Osteocyte (in vitro differentiated cells): ENCODE results near the gene FAM131A. TPM values are rescaled to one million over a fixed set of nuclear protein-coding genes. Genes with fewer than 3 reads are reported as not detected.
A peak's percentile ranks its signal among the peaks of the same experiment; 100 is the strongest.

Experiments used
- DNase-seq: peaks from one replicate; pipeline ENCODE4 v3.0.0; 2021; ENCODE audit warnings: mixed read lengths; ENCODE audit not compliant: unreplicated experiment; ENCODE audit errors: extremely low spot score
- H3K27ac Mint-ChIP-seq: one replicate; pipeline ENCODE4 v1.8.0; 2021; ENCODE audit warnings: mild to moderate bottlenecking, mixed read lengths; ENCODE audit not compliant: unreplicated experiment
- H3K27me3 Mint-ChIP-seq: one replicate; pipeline ENCODE4 v1.8.0; 2021; ENCODE audit warnings: mixed read lengths; ENCODE audit not compliant: unreplicated experiment
- H3K36me3 Mint-ChIP-seq: one replicate; pipeline ENCODE4 v1.8.0; 2021; ENCODE audit warnings: mixed read lengths; ENCODE audit not compliant: unreplicated experiment
- H3K4me1 Mint-ChIP-seq: one replicate; pipeline ENCODE4 v1.8.0; 2021; ENCODE audit warnings: mixed read lengths; ENCODE audit not compliant: unreplicated experiment
- H3K4me3 Mint-ChIP-seq: one replicate; pipeline ENCODE4 v1.8.0; 2021; ENCODE audit warnings: mild to moderate bottlenecking, moderate library complexity, mixed read lengths; ENCODE audit not compliant: unreplicated experiment
- H3K9me3 Mint-ChIP-seq: one replicate; pipeline ENCODE4 v1.8.0; 2021; ENCODE audit warnings: mixed read lengths; ENCODE audit not compliant: unreplicated experiment
- total RNA-seq: library from RNA; stranded (reverse); gene quantifications from 2 replicates; pipeline ENCODE4 v1.2.1, GENCODE V29; 2021
- TF ChIP-seq, protein P1 (sequence below): fragments of 200-600 bp; sonication (generic); IDR thresholded peaks from 2 replicates; pipeline ENCODE4 v1.5.0; 2021; ENCODE audit warnings: antibody characterized with exemption, mild to moderate bottlenecking, moderate library complexity

Gene FAM131A
- total RNA-seq, 1 donor from 2014 or later: 11.3 TPM

DNA sequence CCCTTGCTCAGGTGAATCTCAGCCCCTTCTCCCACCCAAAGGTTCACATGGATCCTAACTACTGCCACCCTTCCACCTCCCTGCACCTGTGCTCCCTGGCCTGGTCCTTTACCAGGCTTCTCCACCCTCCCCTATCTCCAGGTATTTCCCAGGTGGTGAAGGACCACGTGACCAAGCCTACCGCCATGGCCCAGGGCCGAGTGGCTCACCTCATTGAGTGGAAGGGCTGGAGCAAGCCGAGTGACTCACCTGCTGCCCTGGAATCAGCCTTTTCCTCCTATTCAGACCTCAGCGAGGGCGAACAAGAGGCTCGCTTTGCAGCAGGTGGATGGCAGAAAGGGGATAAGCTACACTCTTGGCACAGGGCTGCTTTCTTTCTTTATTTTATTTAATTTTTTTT is 4.5 kb downstream of the FAM131A start:
- no peaks in the 10 kb centered on the region for H3K27me3 Mint-ChIP-seq
- H3K27ac Mint-ChIP-seq: no peak overlapping the region
- H3K4me3 Mint-ChIP-seq: no peak overlapping the region
- peaks cover 44% of the 10 kb centered on the region for H3K4me1 Mint-ChIP-seq
- TF ChIP-seq, protein P1, sequence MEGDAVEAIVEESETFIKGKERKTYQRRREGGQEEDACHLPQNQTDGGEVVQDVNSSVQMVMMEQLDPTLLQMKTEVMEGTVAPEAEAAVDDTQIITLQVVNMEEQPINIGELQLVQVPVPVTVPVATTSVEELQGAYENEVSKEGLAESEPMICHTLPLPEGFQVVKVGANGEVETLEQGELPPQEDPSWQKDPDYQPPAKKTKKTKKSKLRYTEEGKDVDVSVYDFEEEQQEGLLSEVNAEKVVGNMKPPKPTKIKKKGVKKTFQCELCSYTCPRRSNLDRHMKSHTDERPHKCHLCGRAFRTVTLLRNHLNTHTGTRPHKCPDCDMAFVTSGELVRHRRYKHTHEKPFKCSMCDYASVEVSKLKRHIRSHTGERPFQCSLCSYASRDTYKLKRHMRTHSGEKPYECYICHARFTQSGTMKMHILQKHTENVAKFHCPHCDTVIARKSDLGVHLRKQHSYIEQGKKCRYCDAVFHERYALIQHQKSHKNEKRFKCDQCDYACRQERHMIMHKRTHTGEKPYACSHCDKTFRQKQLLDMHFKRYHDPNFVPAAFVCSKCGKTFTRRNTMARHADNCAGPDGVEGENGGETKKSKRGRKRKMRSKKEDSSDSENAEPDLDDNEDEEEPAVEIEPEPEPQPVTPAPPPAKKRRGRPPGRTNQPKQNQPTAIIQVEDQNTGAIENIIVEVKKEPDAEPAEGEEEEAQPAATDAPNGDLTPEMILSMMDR: no peak
- H3K9me3 Mint-ChIP-seq: no peaks in the 10 kb centered on the region
- H3K36me3 Mint-ChIP-seq: peaks cover 13% of the 10 kb centered on the region
- DNase-seq: no peak

- Mint-ChIP-seq H3K4me3 (no peak overlapping the region), H3K4me1 (peaks cover 38% of the 10 kb centered on the region), H3K27me3 (no peaks in the 10 kb centered on the region), H3K36me3 (peaks cover 13% of the 10 kb centered on the region), H3K27ac (peak overlapping the region; percentile 40), H3K9me3 (no peaks in the 10 kb centered on the region)
- no peak for DNase-seq
- TF ChIP-seq, protein P1: no peak
Observed at GRCh38 chr3:184343200-184343876, 5.9 kb downstream of the FAM131A start.

DNA sequence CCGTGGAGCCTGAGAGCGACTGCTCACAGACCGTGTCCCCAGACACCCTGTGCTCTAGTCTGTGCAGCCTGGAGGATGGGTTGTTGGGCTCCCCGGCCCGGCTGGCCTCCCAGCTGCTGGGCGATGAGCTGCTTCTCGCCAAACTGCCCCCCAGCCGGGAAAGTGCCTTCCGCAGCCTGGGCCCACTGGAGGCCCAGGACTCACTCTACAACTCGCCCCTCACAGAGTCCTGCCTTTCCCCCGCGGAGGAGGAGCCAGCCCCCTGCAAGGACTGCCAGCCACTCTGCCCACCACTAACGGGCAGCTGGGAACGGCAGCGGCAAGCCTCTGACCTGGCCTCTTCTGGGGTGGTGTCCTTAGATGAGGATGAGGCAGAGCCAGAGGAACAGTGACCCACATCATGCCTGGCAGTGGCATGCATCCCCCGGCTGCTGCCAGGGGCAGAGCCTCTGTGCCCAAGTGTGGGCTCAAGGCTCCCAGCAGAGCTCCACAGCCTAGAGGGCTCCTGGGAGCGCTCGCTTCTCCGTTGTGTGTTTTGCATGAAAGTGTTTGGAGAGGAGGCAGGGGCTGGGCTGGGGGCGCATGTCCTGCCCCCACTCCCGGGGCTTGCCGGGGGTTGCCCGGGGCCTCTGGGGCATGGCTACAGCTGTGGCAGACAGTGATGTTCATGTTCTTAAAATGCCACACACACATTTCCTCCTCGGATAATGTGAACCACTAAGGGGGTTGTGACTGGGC is 7.3 kb downstream of the FAM131A start:
- H3K27ac Mint-ChIP-seq: no peak overlapping the region
- H3K4me3 Mint-ChIP-seq: no peak overlapping the region
- DNase-seq: no peak
- peaks cover 13% of the 10 kb centered on the region for H3K36me3 Mint-ChIP-seq
- no peaks in the 10 kb centered on the region for H3K9me3 Mint-ChIP-seq
- no peaks in the 10 kb centered on the region for H3K27me3 Mint-ChIP-seq
- peaks cover 35% of the 10 kb centered on the region for H3K4me1 Mint-ChIP-seq
- TF ChIP-seq, protein P1: no peak

DNA sequence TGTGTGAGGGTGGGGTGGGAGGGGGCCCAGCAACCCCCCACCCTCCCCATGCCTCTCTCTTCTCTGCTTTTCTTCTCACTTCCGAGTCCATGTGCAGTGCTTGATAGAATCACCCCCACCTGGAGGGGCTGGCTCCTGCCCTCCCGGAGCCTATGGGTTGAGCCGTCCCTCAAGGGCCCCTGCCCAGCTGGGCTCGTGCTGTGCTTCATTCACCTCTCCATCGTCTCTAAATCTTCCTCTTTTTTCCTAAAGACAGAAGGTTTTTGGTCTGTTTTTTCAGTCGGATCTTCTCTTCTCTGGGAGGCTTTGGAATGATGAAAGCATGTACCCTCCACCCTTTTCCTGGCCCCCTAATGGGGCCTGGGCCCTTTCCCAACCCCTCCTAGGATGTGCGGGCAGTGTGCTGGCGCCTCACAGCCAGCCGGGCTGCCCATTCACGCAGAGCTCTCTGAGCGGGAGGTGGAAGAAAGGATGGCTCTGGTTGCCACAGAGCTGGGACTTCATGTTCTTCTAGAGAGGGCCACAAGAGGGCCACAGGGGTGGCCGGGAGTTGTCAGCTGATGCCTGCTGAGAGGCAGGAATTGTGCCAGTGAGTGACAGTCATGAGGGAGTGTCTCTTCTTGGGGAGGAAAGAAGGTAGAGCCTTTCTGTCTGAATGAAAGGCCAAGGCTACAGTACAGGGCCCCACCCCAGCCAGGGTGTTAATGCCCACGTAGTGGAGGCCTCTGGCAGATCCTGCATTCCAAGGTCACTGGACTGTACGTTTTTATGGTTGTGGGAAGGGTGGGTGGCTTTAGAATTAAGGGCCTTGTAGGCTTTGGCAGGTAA is 8.1 kb downstream of the FAM131A start:
- peak overlapping the region; percentile 88 for H3K27ac Mint-ChIP-seq
- peak overlapping the region; percentile 40 for H3K4me3 Mint-ChIP-seq
- H3K36me3 Mint-ChIP-seq: peaks cover 13% of the 10 kb centered on the region
- TF ChIP-seq, protein P1: peak; percentile 58
- H3K4me1 Mint-ChIP-seq: peaks cover 35% of the 10 kb centered on the region
- no peaks in the 10 kb centered on the region for H3K27me3 Mint-ChIP-seq
- no peak for DNase-seq
- no peaks in the 10 kb centered on the region for H3K9me3 Mint-ChIP-seq
